ENCODE data around the gene PLCG2.

DNA sequence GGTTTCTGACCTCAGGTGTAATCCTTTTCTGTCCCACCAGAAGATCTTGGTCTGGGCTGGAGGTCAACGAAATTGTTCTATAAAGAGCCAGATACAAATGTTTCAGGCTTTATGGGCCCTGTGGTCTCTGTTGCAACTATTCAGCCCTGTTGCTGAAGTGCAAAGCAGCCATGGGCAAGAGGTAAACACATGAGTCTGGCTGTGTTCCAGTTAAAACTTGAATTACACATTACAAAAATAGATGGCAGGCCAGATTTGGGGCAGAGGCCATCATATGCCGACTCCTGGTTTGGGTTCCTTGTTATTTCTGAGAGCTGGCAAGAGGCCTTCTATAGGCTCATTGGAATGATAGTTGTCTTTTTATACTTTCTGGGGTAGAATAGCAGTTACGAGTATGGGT, 117.8 kb downstream of the PLCG2 start:
- TF ChIP-seq, protein P1, sequence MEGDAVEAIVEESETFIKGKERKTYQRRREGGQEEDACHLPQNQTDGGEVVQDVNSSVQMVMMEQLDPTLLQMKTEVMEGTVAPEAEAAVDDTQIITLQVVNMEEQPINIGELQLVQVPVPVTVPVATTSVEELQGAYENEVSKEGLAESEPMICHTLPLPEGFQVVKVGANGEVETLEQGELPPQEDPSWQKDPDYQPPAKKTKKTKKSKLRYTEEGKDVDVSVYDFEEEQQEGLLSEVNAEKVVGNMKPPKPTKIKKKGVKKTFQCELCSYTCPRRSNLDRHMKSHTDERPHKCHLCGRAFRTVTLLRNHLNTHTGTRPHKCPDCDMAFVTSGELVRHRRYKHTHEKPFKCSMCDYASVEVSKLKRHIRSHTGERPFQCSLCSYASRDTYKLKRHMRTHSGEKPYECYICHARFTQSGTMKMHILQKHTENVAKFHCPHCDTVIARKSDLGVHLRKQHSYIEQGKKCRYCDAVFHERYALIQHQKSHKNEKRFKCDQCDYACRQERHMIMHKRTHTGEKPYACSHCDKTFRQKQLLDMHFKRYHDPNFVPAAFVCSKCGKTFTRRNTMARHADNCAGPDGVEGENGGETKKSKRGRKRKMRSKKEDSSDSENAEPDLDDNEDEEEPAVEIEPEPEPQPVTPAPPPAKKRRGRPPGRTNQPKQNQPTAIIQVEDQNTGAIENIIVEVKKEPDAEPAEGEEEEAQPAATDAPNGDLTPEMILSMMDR (IDR thresholded peaks at IDR 0.05) = no peak
- no peak for TF ChIP-seq POLR2A (IDR thresholded peaks at IDR 0.05)

All from Peyer's patch (tissue), 4 donors.